ENCODE measurements around the gene MMP7.

The MMP7 gene, protein sequence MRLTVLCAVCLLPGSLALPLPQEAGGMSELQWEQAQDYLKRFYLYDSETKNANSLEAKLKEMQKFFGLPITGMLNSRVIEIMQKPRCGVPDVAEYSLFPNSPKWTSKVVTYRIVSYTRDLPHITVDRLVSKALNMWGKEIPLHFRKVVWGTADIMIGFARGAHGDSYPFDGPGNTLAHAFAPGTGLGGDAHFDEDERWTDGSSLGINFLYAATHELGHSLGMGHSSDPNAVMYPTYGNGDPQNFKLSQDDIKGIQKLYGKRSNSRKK

DNA sequence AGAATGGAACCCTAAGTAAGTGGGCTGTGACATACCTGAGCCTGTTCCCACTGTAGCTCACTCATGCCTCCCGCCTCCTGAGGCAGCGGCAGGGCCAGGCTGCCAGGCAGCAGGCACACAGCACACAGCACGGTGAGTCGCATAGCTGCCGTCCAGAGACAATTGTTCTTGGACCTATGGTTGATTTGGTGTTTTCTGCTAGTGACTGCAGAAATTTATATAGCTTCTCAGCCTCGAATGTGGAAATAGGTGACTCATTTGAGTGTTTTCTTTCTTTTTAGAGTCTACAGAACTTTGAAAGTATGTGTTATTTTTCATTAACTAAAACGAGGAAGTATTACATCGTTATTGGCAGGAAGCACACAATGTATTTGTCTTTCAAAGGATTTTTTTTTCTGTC, at the start of gene MMP7:
TSS of gene MMP7 (minus strand) at position 190 of the 400 bp plus-strand sequence. CDS start at position 143, 47 bp downstream.
- DNase-seq, result no peak

DNA sequence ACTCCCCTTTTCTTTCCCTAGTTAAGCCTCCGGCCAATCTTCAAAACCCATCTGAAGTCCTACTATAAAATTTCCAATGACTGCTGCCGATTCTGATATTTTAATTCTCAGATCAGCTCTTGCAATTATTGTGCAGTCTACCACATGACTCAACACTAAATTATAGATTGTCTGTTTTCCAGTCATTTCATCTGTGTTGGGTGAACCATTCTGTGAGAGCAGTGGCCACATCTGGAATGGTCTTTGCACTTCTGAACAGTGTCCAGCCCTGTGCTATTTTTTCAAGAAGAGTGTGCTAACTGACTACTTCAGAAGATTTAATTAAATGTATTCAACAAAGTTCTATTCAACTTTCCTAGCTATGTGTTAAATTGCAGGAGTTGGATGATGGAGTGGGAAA, 47.2 kb upstream of the MMP7 start:
- DNase-seq, result no peak

DNA sequence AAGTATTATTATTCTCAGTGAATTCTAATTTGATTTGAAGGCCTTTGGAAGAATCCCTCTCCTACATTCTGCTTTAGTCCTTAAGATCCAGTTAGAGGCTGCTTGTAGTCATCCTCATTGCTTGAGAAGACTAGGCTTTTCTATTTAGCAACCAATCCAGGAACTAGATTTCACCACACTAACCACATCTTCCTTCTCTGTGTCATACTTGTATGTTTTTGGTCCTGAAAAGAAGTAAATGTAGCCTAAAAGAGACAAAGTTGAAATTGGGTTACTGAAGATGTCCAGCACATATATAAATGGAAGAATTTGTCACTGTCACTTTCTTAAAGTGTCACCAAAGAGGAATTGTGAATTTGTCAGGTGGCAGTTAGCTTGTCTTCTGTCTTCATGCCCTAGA, 46.6 kb upstream of the MMP7 start:
- no peak for DNase-seq

DNA sequence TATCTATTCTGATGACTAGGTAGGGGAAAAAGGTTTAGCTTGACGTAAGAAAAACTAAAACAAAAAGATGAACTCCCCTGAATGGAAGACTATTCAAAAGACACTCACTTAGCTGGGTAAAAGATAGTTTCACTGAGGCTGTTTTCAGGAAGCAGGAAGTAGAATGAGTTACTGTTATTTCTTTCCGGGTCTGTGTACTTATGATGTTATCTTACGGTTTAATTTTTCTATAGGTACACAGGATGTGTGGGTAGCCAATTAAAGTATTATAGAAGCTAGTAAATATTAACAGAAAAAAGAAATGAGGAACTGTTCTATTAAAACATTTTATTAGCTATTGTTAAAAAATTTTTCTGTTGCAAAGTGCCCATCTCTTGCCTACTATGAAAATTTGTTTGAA, 45.8 kb upstream of the MMP7 start:
- DNase-seq, result no peak

DNA sequence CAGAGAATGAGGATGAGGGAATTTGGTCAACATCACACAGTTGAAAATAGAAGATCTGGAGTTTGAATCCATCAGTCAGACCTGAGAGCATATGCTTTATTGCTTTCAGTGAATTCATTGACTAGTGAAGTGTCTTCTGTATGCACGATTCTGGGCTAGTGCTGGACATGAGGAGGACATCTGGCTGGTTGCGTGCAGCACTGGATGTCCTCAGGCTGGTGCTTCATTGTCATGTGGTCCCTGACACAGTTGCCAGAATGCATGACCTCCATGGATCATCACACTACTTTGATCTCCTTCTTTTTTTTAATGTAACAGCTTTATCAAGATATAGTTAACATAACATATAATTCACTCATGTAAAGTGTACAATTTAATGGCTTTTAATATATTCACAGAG, 44.5 kb upstream of the MMP7 start:
- no peak for DNase-seq

DNA sequence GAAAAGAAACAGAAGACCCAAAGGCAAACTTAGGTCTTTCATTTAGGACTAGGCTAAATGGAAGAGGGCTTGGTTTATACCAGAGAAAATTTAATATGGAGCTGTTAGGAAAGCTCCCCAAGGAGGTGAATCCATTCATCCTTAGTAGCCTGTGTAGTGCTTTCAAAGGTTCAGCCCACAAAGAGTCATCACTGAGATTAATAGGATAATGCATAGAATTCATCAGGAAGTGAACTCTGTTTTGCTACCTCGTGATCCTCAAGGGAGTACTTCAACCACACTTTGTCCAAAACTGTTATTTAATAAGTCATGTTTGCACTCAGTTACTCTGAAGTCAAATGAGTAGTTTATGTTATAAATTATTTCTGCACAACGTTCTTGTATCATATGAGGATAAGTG, 43.3 kb upstream of the MMP7 start:
- DNase-seq, result no peak

DNA sequence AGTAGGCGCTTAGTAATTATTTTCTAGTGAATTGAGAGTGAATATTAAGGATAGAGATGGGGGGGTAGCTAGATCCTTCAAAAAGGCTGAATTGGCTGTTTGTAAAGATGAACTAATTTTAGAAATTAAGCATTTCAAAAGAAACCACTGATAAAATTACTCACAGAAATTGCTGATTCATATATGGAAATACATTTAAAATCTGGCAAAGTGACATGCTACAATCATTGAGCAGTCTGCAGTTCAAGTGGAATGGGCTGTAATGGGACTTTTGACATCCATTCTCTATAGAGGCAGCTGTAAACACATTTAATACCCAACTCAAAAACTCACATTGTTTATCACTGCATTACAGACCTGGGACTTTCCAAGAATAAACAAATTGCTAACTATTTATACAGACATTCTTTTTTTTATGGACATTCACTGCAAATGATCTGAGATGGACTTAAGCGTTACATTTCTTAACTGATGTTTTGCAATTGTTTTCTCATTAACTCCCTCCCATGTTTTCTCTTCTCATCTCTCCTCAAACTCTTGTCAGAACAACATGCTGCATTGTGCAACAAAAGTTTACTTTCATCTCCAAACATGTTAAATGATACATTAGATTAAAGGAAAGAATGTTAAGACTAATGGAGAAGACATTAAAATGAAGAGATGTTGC, 42.1 kb upstream of the MMP7 start:
- no peak for DNase-seq

DNA sequence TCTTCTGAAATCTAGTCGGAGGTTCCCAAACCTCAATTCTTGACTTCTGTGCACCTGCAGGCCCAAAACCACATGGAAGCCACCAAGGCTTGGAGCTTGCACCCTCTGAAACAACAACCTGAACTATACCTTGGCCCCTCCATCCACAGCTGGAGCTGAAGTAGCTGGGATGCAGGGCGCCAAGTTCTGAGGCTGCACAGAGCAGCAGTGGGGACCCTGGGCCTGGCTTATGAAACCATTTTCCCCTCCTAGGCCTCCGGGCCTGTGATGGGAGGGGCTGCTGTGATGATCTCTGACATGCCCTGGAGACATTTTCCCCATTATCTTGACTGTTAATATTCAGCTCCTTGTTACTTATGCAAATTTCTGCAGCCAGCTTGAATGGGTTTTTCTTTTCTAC, 38.3 kb upstream of the MMP7 start:
- DNase-seq, result no peak

DNA sequence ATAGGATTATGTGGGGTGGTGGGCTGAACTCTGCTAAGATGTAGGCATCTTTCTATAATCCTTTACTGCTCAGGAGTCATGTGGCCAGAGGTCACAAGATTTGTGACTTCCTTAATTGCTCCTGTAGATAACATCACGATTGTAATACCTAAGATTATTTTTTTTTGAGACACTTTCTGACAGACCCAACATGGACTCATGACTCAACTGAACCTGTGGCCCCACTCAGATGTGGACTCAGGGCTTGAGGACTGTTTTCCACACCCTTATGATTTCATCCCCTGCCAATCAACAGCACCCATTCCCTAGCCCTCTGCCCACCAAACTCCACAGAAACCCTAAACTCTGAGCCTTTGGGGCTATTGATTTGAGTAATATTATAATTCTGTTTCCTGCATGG, 35.6 kb upstream of the MMP7 start:
- DNase-seq, result no peak

DNA sequence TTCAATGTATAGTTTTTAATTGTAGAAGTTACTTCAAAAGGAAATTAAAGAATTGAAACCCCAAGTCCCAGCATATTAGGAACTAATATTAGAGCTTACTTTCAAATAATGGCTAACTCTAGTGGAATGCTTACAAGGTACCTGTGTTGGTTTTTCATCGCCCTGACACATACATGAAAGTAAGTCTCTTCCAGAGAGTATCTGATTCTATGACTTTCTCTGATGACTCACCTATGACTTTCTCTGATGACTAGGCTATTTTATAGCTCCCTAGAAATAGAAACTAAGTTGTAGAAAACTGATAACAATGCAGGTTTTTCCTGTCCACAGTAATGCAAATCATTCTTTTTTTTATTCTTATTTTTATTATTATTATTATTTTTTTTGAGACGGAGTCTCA, 33.6 kb upstream of the MMP7 start:
- no peak for DNase-seq

DNA sequence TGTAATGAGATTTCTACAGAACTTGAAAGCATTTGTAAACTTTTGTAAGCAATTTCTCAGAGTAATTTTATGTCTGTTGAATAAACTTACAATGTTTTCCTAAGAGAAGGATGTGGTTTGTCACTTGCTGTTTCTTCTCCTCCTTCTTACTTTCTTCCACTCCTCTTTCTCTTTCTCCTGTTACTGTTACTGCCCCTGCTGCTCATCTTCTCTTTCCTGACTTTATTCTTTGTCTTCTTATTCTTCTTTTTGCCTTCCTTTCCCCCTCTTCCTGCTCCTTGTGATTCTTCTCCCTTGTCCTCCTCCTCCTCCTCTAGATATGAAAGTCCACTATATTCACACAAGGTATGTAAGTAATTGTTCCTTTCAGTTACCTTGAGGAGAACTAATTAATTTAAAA, 31.1 kb upstream of the MMP7 start:
- DNase-seq, result no peak

DNA sequence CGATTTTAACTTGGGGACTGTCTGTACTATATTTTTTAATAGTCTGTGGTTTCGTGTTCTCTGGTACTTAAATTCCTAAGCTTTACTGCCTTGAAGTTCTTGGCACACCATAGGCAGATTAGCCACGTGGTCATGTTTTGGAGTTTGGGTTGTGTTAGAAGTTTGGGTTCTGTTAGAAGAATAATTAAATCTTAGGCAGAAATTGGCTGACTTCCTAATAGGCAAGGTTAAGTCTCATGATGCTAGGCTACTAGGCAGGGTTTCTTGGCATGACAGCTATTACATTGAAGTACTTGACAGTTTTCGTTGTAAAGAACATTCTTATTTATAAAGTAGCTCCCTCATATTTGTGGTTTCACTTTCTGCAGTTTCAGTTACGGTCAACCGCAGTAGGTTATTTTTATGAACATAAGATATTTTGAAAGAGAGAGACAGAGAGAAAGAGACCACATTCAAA, 30.0 kb upstream of the MMP7 start:
- no peak for DNase-seq

DNA sequence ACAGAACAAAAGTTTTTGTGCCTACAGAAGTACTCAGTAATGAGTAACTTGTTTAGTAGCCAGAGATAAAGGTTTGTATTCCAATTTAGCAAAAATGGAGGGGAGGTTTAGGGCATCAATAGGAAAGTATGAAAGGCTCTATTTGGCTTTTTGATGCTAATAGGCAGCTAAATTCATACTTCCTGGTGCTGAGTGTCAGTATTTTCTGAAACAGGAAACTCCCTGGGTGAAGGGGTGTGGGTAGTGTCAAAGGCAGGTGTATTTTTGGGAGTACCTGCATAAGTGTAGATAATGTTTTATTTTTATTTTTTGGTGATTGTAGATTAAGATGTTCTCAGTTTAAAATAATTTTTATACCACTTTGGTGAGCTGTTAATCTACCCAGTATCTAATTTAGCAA, 29.3 kb upstream of the MMP7 start:
- no peak for DNase-seq

DNA sequence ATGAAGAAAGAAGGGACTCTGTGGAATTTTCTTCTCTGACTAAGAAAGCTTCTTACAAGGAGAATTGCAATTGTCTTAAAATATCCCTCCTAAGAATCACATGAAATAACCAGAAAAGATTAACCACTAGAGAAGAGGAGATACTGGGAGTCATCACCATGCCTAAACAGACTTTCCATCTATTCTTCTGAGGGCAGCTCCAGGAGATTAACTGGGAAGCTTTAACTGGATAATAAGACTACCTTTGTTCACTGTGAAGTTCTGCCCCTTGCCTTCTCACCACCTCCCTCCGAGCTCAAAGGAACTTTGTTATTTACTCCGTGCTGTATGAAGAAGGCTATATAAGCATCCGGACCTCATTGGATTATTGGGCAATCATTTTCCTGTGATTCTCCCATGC, 24.5 kb upstream of the MMP7 start:
- no peak for DNase-seq

DNA sequence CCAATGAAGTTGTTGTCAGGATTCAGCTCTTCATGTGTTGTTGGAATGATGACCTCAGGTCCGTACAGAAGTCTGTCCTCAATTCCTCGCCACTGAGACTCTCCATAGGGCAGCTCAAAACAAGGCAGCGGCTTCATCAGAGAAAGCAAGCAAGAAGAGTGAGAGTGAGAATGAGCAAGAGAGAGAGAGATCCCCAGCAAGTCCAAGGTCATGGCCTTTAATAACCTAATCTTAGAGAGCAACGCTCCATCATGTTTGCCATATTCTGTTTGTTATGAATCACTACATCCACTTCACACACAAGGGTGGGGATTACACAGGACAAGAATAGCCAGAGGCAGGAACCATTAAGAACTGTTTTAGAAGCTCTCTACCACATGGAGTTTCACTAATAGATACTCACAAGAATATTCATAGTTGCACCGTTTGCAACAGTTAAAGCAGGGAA, 23.3 kb upstream of the MMP7 start:
- DNase-seq, result no peak

DNA sequence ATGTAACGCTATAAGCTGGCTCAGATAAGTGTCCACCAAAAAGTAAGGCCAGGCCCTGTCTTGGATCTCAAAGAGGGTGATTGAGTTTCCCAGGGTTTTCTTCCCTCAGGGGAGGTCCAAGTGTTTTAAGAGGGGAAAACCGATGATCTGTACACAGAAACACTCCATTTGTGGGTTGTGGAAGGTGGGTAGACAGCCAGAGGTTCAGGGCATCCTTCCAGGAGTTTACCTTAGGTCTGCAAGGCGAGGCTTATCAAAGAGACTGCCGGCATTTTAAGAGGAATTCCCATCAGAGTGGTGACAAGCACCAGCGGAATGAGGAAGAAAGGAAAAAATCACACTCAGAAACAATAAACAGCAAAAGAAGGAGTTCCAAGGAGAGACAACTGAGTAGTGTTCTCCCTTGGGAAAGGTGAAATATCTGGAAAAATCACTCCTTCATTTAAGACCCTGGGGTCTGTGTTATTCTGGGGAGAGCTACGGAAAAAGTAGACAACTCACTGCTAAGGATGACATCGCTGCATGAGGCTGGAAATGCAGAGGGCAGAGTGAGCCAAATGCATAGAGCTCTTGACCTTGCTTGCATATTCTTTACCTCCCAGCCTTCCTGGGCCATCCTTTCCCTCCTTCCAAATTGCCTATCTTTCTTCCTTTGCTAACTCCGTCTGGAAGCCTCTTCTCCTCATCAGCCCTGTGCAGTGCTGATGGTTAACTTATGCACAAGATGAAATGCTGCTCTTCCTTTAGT, 22.1 kb upstream of the MMP7 start:
- no peak for DNase-seq

DNA sequence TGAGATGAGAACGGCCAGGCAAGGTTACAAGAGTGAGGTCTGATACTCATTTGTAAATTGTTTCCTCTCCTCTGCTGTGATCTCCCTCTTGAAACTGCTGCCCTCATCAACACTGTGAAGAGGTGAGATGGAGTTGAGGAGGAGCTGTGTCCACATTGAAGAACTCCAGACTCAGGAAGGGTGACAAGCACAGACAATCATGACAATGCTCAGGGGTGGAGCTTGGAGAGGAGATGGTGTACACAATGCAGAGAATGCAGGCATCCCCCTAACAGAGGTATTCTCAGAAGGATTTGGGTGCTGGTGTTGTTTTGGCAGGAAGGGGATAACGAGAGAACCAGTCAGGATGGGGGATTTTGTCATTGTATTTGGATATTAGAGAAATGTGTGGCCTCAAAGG, 21.5 kb upstream of the MMP7 start:
- DNase-seq, result no peak

DNA sequence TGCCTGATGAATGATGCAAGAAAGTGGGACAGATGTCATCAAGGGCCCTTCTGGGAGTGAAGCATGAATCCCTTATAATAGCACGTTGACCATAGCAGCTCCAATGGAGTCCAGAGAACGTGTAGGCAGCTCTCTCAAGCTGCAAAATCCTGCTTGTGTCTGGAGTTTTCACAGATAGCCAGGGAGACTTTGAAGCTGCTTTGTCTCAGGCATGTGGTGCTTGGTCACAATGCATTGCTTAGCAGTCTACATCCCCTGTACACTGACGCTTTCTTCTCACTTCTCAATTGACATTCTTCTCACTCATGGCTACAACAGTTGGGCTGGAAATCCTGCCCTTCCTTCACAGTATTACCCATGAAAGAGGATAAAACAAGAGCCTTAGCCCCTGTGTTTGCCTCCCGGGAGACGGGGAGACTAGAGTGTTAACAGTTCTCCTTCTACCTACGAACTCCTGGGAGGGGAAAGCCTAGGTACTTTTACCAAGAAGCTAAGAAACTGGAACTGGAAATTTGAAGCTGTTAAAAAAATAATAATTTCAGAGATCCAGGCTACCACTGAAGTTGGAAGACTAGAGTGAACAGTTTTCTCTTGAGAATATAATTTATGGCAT, 20.7 kb upstream of the MMP7 start:
- no peak for DNase-seq

DNA sequence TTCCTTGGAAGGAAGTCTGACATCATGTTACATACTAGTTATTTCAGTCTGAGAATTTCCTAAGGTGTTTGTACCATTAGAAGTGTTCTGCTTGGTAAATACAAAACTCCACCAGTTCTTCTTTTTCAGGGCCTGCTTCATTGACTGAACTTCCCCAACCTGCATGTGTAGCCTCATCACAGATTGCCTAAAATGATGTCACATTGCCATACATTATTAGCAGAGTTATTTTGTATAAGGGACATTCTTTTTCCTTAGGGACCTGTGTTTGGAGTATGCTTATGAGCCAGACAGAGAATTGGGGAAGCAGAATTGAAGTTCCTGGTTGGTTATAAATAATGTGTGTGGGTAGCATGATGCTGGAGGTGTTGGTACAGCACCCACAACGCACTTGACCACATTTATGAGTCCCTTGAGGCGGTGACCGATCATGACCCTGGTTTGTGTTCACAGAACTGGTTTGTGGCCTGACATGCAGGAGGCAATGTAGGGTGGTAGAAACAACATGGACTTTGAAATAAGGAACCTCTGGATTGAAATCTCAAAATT, 16.4 kb upstream of the MMP7 start:
- DNase-seq, result no peak

DNA sequence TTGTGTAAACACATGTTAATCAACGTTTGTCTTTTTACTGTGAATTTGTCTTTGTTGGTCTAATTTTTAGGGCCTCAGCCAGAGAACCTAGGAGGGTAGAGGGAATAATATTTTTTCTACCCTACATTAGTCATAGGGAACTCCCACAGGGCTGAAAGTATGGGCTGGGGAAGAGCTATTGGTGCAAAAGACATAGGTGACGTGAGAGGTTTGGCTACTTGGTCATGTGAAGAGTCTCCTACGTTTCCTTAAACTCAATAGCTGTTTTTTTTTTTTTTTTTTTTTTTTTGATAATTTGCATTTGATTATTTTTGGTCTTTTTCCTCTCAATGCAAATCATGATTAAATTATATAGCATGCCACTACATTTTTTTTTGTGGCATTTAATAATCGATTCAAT, 15.9 kb upstream of the MMP7 start:
- DNase-seq, result no peak

DNA sequence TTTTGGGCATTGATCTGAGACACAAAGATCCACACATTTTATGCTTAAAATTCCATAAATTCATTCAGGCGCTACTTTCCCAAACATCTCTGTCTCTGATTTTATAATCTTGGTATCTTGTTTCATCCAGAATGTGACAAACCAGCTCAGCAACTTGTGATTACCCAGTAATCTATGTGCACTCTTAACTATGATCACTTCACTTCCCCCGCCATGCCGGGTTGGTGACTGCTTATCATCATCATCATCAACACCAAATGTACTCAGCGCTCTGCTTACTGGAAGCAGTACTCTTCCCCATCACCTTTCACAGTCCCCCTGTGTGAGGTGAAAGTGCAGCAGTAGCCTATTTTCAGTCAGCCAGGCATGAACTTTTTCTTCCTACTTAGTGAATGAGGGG, 15.2 kb upstream of the MMP7 start:
- DNase-seq, result no peak

DNA sequence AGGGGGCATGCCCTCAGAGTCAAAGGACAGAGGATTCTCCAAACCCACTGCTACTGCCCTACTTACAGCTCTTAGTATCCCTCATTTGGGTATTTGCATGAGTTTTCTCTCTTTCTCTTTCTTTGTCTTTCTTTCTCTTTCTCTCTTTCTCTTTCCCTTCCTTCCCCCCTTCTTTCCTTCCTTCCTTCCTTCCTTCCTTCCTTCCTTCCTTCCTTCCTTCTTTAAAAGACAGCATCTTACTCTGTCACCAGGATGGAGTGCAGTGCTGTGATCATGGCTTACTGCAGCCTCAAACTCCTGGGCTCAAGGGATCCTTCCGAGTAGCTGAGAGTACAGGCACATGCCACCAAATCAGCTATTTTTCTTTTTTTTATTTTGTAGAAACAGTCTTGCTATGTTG, 14.0 kb upstream of the MMP7 start:
- DNase-seq, result no peak

DNA sequence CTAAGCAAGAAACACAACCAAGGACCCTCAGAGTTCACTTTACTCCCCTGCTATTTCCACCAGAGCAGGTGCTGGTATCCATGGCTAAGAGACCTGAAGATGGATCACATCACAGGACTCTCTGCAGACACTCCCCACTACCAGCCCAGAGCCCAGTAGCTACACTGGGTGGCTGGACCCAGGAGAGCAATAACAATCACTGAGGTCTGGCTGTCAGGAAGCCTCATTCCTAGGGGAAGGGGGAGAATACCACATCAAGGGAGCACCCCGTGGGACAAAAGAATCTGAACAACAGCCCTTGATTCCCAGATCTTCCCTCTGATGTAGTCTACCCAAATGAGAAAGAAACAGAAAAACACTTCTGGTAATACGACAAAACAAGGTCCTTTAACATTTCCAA, 9.0 kb upstream of the MMP7 start:
- no peak for DNase-seq
